Measurements from ENCODE around the gene MOB3B.

GRCh38 chr9:27560457-27560856, 30.8 kb upstream of the MOB3B start:
- no peak for TF ChIP-seq CTCF (IDR thresholded peaks at IDR 0.05)
- no peak for TF ChIP-seq POLR2A (IDR thresholded peaks at IDR 0.05)
